ENCODE measurements around the gene RITA1.

Gene RITA1

DNA sequence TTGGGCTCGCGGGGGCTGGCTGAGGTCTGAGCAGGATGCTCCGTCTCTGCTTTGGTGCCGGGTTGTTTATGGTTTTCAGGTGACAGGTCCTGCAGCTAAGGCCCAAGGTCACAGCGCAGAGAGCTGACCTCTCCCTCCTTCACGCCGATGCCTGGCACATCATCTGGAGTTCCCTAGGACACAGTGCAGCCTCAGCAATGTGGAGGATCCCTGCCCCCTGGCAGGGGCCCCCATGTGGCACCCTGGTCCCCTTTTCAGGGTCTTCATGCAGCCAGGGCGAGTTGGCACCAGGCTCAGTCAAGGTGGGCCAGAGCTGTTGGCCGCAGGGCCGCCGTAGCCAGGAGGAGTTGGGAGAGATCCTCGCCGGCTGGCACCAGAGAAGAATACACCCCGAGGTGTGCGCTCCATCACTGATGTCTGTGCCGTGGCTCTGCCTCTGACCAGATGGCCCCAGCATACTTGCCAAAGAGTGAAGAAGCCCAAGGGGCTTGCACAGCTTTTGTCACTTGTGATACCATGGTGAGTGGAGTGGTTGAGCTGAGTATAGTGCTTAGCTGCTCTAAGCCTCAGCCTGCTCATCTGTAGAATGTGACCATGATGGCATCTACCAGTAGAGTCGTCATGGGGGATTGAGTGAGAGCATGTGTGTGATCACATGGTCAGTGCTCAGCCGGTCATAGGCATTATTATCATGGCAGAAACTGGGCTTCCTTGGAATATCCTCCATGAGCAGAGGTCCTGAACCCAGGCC is 46.7 kb downstream of the RITA1 start:
- peak; percentile 30 for DNase-seq

- peak; percentile 82 for DNase-seq
These were observed 47.5 kb downstream of the RITA1 start for GRCh38 chr12:113232840-113233585.

DNA sequence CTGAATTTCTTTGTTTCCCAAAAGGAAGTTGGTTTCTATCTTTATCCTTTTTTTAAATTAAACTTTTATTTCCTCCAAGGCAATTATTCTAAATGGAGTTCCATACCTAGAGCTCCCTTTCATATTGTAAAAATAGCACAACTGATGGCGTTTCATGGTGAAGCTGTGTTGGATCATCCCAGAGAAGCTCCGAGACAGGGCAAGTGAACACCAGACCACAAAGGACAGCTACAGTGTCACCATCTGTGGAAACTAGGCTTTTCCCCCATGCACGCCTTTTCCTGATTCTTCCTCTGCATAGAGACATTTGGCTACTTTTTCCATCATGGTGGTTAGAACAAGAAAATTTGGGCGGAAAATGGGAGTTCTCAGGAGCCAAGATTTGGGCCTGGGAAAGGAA is 48.4 kb downstream of the RITA1 start:
- no peak for DNase-seq

GRCh38 chr12:113234483-113234882 is 49.0 kb downstream of the RITA1 start:
- no peak for DNase-seq

DNA sequence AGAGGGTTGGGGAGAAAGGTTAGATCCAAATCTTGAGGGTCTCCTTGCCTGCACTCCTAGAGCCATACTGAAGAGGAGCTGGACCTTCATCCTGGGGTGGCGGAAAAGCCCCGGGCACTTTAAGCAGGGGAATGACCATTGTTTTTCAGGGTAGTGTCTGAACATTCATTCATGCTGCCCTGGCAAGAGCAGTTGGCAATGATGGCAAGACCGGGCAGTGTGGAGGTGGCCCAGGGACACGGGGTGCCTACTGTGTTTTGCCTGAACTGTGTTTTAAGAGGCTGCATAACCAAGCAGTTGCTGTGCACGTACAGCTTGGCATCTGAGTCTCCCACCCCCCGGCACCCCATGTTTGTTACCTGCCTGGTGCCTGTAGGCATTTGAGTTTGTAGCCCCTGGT is 50.5 kb downstream of the RITA1 start:
- DNase-seq = peak; percentile 24

DNA sequence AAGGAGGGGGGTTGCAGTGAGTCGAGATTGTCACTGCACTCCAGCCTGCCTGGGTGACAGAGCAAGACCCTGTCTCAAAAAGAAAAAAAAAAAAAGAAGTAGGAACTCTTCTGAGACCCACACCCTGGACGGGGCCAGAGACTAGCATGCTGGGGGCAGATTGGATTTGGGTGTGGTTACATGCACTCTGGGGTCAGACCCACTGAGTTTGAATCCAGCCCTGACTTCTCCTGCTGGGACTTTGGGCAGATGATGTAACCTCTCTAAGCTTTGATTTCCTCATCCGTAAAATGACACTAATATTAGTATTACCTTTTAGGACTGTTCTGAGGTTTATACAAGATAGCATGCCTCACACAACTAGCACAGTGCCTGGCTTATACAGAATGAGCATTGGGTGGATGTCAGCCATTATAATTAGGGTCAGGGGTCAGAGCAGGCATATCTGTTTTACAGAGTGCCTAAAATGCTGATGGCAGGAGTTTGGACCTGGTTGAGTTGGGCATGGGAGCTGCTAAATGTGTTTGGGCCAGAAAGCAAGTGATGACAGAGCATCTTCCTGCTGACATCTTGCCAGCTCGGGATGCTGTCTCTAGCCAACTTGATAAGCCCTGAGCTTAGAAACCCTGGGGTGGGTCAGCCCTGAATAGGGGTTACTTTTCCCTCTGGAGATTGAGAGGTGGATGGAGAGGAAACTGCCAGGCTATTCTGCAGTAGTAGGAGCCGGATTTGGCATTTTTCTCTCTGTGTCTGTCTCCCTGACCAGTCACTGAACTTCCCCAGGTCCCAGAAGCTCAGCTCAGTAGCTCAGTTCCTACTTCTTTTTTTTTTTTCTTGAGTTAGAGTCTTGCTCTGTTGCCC is 51.2 kb downstream of the RITA1 start:
- peak; percentile 33 for DNase-seq

GRCh38 chr12:113237748-113238147 is 52.2 kb downstream of the RITA1 start:
- no peak for DNase-seq

GRCh38 chr12:113238309-113238708 is 52.8 kb downstream of the RITA1 start:
- DNase-seq = peak; percentile 30

- peak; percentile 36 for DNase-seq
These were observed 53.8 kb downstream of the RITA1 start for GRCh38 chr12:113239288-113239771.

- peak; percentile 30 for DNase-seq
These were observed 54.4 kb downstream of the RITA1 start for GRCh38 chr12:113239811-113240331.

DNA sequence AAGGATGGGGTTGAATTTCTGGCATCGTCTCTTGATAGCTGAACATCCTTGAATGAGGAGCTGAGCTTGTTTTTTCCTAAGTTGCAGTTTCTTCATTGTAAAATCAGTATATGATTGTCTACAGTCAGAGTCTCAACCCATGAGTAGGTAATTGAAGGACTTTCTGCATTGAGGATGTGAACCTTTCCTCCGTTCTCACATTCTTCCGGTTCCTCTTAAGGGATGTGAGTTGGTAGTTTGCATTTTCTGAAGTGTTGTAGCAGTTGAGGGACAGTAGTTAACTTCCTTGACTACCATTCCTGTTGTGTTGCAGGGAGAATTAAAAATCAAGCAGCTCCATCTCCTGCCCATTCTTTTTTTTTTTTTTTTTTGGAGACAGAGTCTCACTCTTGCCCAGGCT is 54.9 kb downstream of the RITA1 start:
- no peak for DNase-seq

DNA sequence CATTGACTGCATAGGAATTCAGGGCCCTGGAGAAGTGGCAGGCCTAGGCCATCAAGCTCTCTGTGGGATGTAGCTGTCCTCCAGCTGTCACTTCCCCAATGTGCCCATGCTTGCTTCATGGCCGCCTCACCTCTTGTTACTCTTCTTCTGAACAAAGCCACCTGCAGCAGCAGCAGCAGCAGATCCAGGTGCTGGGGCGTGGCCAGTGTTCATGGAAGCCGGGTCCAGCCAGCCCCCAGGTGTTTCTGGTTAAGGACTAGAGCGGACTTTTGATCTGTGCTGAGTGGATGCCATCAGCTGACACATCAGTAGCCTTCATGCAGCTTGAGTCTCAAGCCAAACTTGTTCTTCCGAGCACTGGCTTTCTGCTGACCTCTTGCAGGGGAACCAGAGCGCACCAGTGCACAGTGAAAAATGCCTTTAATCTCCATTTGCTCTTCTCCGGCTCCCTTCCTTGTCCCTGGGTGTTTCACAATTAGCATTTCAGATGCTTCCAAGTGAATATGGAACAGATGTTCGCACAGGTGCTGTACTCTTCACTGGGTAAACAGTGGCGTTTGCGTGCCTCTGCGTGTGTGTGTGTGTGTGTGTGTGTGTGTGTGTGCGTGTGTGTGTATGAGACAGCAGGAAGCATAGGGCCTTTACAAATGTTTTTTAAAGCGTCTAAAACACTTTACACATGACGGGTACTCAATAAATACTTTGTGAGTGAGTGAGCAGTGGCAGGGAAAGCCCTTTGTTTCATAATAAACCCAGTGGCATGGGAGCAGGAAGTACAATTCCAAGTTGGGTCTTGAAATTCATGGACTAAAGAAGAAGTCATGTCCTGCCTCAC is 55.9 kb downstream of the RITA1 start:
- DNase-seq = no peak
